Measurements from ENCODE around the gene SUSD6. TPM values are rescaled to one million over a fixed set of nuclear protein-coding genes. Genes with fewer than 3 reads are reported as not detected.

The SUSD6 gene
- total and polyA plus RNA-seq, 9 of the 15 experiments (the other 6 are each of a cell fraction or from before 2014, with no cell fraction given): 2.9 to 20.7 (median 5.6) TPM

- no peak for TF ChIP-seq SAP30 (IDR thresholded peaks at IDR 0.05; ENCODE audit: borderline replicate concordance, insufficient read depth, low read depth, low read length, poor library complexity, severe bottlenecking)
- peak; percentile 37 for TF ChIP-seq BRD9 (IDR thresholded peaks at IDR 0.05; ENCODE audit: low read depth, partially characterized antibody)
- TF ChIP-seq TFAP4 (CRISPR knock-in tag; IDR thresholded peaks at IDR 0.05; ENCODE audit: borderline replicate concordance): peak; percentile 60; the same call in 1 of the 2 replicates
- TF ChIP-seq ZNF668 (CRISPR knock-in tag; IDR thresholded peaks at IDR 0.05): no peak
- peak; percentile 92 for TF ChIP-seq REST (IDR thresholded peaks at IDR 0.05; ENCODE audit: borderline replicate concordance)
- no peak for TF ChIP-seq REST (CRISPR knock-in tag; IDR thresholded peaks at IDR 0.05; ENCODE audit: low read depth)
- TF ChIP-seq ZNF609 (CRISPR knock-in tag; IDR thresholded peaks at IDR 0.05; ENCODE audit: borderline replicate concordance): no peak
- TF ChIP-seq L3MBTL2 (IDR thresholded peaks at IDR 0.05): peak; percentile 93
- TF ChIP-seq HCFC1 (IDR thresholded peaks at IDR 0.05; ENCODE audit: low read depth, low read length): 0 out of 2 replicates have a peak, but pooled peaks have one; percentile 18
- no peak for TF ChIP-seq BMI1 (IDR thresholded peaks at IDR 0.05; ENCODE audit: low read length)
- TF ChIP-seq ERF (CRISPR knock-in tag; IDR thresholded peaks at IDR 0.05): peak; percentile 62; the same call in 1 of the 2 replicates
- TF ChIP-seq CXXC5 (CRISPR knock-in tag; IDR thresholded peaks at IDR 0.05): peak; percentile 49; the same call in 1 of the 2 replicates
- peak; percentile 92; the same call in 1 of the 2 replicates for TF ChIP-seq ARID2 (IDR thresholded peaks at IDR 0.05)
Measured at GRCh38 chr14:69726761-69727511, 115.5 kb downstream of the SUSD6 start (continued).
